PC-3 (cell line): ENCODE data around the gene SPATS2.

Experiments
- EZH2 ChIP-seq: fragments of 300-600 bp; sonication (generic); IDR thresholded peaks from one replicate; pipeline ENCODE4 v1.6.1; 2017; ENCODE audit warnings: antibody characterized with exemption, mild to moderate bottlenecking, low read length; ENCODE audit not compliant: unreplicated experiment
- TF ChIP-seq, protein P1 (sequence below): fragments of 300-600 bp; sonication (generic); conservative IDR thresholded peaks from 2 replicates; pipeline ENCODE4 v1.5.1; 2017; ENCODE audit warnings: antibody characterized with exemption, low read depth, mild to moderate bottlenecking, low read length

DNA sequence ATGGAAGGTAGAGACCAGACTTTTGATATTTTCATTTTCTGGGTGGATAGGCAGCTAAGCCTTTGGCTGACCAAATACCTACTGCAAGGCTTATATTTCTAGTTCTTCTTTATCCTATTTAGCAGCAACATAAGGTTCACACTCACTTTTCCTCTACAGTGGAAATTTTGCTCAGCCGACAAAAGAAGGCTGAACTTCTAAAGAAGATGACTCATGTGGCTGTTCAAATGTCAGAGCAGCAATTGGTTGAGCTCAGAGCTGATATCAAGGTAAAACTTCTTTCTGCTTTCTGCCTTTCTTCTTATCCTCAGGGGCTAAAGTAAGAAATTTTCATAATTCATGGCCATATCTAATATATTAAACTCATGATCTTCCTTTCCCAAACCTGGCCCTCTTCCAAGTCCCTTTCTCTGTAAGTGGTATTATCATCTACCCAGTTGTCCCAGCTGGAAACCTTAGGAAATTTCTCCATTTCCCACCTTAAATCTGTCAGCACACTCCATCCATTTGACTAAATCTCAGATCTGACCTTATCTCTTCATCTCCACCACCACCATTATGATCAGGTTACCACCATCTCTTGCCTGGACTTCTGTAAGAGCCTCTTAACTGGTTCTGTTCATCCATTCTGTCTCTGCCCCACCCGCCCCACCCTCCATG lies 151.8 kb downstream of the SPATS2 start:
- TF ChIP-seq, protein P1, sequence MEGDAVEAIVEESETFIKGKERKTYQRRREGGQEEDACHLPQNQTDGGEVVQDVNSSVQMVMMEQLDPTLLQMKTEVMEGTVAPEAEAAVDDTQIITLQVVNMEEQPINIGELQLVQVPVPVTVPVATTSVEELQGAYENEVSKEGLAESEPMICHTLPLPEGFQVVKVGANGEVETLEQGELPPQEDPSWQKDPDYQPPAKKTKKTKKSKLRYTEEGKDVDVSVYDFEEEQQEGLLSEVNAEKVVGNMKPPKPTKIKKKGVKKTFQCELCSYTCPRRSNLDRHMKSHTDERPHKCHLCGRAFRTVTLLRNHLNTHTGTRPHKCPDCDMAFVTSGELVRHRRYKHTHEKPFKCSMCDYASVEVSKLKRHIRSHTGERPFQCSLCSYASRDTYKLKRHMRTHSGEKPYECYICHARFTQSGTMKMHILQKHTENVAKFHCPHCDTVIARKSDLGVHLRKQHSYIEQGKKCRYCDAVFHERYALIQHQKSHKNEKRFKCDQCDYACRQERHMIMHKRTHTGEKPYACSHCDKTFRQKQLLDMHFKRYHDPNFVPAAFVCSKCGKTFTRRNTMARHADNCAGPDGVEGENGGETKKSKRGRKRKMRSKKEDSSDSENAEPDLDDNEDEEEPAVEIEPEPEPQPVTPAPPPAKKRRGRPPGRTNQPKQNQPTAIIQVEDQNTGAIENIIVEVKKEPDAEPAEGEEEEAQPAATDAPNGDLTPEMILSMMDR: no peak
- TF ChIP-seq EZH2: no peak
